CD14-positive monocyte (primary cell): ENCODE data around the gene TRIM37. TPM values are rescaled to one million over a fixed set of nuclear protein-coding genes. Genes with fewer than 3 reads are reported as not detected.

Source experiments
- DNase-seq, 3 donors: peaks; one replicate each; pipeline ENCODE4 v3.0.0-alpha.2; 2011 to 2022
- H2AFZ ChIP-seq: 2 replicates; pipeline ENCODE4 v1.6.0; 2012; ENCODE audit warnings: mild to moderate bottlenecking, low read depth, low read length, inconsistent platforms; ENCODE audit not compliant: insufficient read depth, poor library complexity, severe bottlenecking
- H3K27ac ChIP-seq, 2 donors: 1 replicate in 1 of 2; 2 replicates in 1 of 2; pipeline ENCODE4 v1.5.1; 2012 to 2013; ENCODE audit warnings: low read length in 2 of 2, control low read depth in 1 of 2, inconsistent platforms in 1 of 2, low read depth in 1 of 2, mild to moderate bottlenecking in 1 of 2
- H3K27me3 ChIP-seq, 2 donors: one replicate each; pipeline versions ENCODE4 v1.6.0 to v1.6.1; 2011 to 2013; ENCODE audit warnings: low read length in 2 of 2; ENCODE audit not compliant: control insufficient read depth in 2 of 2, insufficient read depth in 2 of 2
- H3K36me3 ChIP-seq, 2 donors: replicated peaks in 1 of 2; 1 replicate in 1 of 2; 2 replicates in 1 of 2; pipeline versions ENCODE4 v1.5.1 to v1.6.1; 2012 to 2013; ENCODE audit warnings: low read length in 2 of 2, control low read depth in 1 of 2, inconsistent platforms in 1 of 2, mild to moderate bottlenecking in 1 of 2; ENCODE audit not compliant: insufficient read depth in 2 of 2, control insufficient read depth in 1 of 2
- H3K4me1 ChIP-seq, 2 donors: 1 replicate in 1 of 2; 2 replicates in 1 of 2; pipeline versions ENCODE4 v1.5.1 to v1.6.1; 2012 to 2013; ENCODE audit warnings: low read length in 2 of 2, control low read depth in 1 of 2, inconsistent platforms in 1 of 2, mild to moderate bottlenecking in 1 of 2, moderate library complexity in 1 of 2; ENCODE audit not compliant: insufficient read depth in 2 of 2, control insufficient read depth in 1 of 2
- H3K4me2 ChIP-seq: replicated peaks from 2 replicates; pipeline ENCODE3; 2012; ENCODE audit warnings: low read length, moderate library complexity, mild to moderate bottlenecking; ENCODE audit not compliant: poor library complexity, severe bottlenecking; ENCODE audit errors: extremely low read depth
- H3K4me3 ChIP-seq, 3 experiments: fragments of 200-600 bp in 1 of 3; sonication (generic) in 1 of 3; replicated peaks in 1 of 3; 1 replicate in 2 of 3; 2 replicates in 1 of 3; pipeline ENCODE4 v1.5.1; 2011 to 2013; ENCODE audit warnings: low read length in 3 of 3, mild to moderate bottlenecking in 3 of 3, control low read depth in 2 of 3, low read depth in 2 of 3, inconsistent platforms in 1 of 3, moderate library complexity in 1 of 3
- H3K79me2 ChIP-seq: 2 replicates; pipeline ENCODE4 v1.6.0; 2012; ENCODE audit warnings: mild to moderate bottlenecking, control low read depth, inconsistent platforms, low read length, moderate library complexity; ENCODE audit not compliant: insufficient read depth
- H3K9ac ChIP-seq: 2 replicates; pipeline ENCODE4 v1.6.0; 2017; ENCODE audit warnings: low read length, mild to moderate bottlenecking; ENCODE audit not compliant: insufficient read depth, poor library complexity, severe bottlenecking
- H3K9me3 ChIP-seq, 2 donors: replicated peaks in 1 of 2; 1 replicate in 1 of 2; 2 replicates in 1 of 2; pipeline versions ENCODE4 v1.5.1 to v1.6.1; 2012 to 2013; ENCODE audit warnings: low read length in 2 of 2, control low read depth in 1 of 2; ENCODE audit not compliant: control insufficient read depth in 1 of 2, insufficient read depth in 1 of 2
- H4K20me1 ChIP-seq: 2 replicates; pipeline ENCODE4 v1.6.0; 2012; ENCODE audit warnings: mild to moderate bottlenecking, low read length, control low read depth, moderate library complexity; ENCODE audit not compliant: insufficient read depth
- H3K27ac Mint-ChIP-seq, 7 donors: one replicate each; pipeline ENCODE4 v1.8.0; 2020; ENCODE audit warnings: mild to moderate bottlenecking in 7 of 7, mixed read lengths in 7 of 7, moderate library complexity in 6 of 7, inconsistent platforms in 2 of 7
- H3K27me3 Mint-ChIP-seq, 3 donors: one replicate each; pipeline ENCODE4 v1.8.0; 2021 to 2022; ENCODE audit warnings: low read depth in 3 of 3, mild to moderate bottlenecking in 3 of 3, mixed read lengths in 3 of 3, moderate library complexity in 3 of 3, inconsistent platforms in 1 of 3
- H3K36me3 Mint-ChIP-seq, 2 donors: one replicate each; pipeline ENCODE4 v1.8.0; 2020; ENCODE audit warnings: mixed read lengths in 2 of 2, inconsistent platforms in 1 of 2, mild to moderate bottlenecking in 1 of 2
- H3K4me1 Mint-ChIP-seq: one replicate; pipeline ENCODE4 v1.8.0; 2020; ENCODE audit warnings: mild to moderate bottlenecking, mixed read lengths
- H3K4me3 Mint-ChIP-seq, 2 donors: one replicate each; pipeline ENCODE4 v1.8.0; 2020; ENCODE audit warnings: mild to moderate bottlenecking in 2 of 2, mixed read lengths in 2 of 2, moderate library complexity in 1 of 2
- H3K9me3 Mint-ChIP-seq, 7 donors: one replicate each; pipeline ENCODE4 v1.8.0; 2020 to 2022; ENCODE audit warnings: mixed read lengths in 7 of 7, mild to moderate bottlenecking in 6 of 7, moderate library complexity in 6 of 7, inconsistent platforms in 2 of 7
- CTCF ChIP-seq: fragments of 200-600 bp; IDR thresholded peaks from one replicate; pipeline ENCODE4 v1.8.0; 2022; ENCODE audit warnings: antibody characterized with exemption, mild to moderate bottlenecking
- WGBS: methylation state at CpG from one replicate; pipeline ENCODE4 v1.1.5; 2013; ENCODE audit warnings: missing lambda C conversion rate; ENCODE audit not compliant: insufficient coverage; 5-methylcytosine and 5-hydroxymethylcytosine counted together
- intact Hi-C, 2 donors: fragments of 100-400 bp; cut with micrococcal nuclease; formaldehyde crosslinking; loops; one replicate each; pipeline versions ENCODE4 v1.15.0 to v1.15.1; 2023
- polyA plus RNA-seq, 3 donors: library from polyadenylated mRNA; depleted of rRNA in 1 of 3; unstranded in 2 of 3; stranded (reverse) in 1 of 3; fragments of 300-500 nt in 2 of 3; fragments of >200 nt in 1 of 3; fragmentation: Illumina TruSeq in 2 of 3; gene quantifications; 1 replicate in 2 of 3; 2 replicates in 1 of 3; pipeline ENCODE4 v1.2.3, GENCODE V29; 2012 to 2021

TRIM37 gene
- polyA plus RNA-seq, 3 donors, result 2.7 to 6.1 (median 5.3) TPM

- Mint-ChIP-seq H3K9me3 (peaks cover 0 to 2% (median 0%) of the 10 kb centered on the region in 7 donors), H3K36me3 (peaks cover 37 to 46% of the 10 kb centered on the region in 2 donors), H3K4me1 (no peaks in the 10 kb centered on the region), H3K27me3 (no peaks in the 10 kb centered on the region), H3K27ac (no peak overlapping the region), H3K4me3 (no peak overlapping the region)
- H3K9ac ChIP-seq, result no peak overlapping the region
- H3K4me1 ChIP-seq, result no peaks in the 10 kb centered on the region
- no peak for TF ChIP-seq CTCF
- intact Hi-C loops, result no loop called here
- H2AFZ ChIP-seq, result no peak overlapping the region
- H3K27me3 ChIP-seq, result no peaks in the 10 kb centered on the region
- H3K79me2 ChIP-seq, result no peaks in the 10 kb centered on the region
- no peaks in the 10 kb centered on the region for H3K9me3 ChIP-seq
- no peaks in the 10 kb centered on the region for H4K20me1 ChIP-seq
- no CpG with 5 or more reads among the region's 2 CpGs for WGBS
- H3K36me3 ChIP-seq, result peaks cover 35 to 60% of the 10 kb centered on the region in 2 donors
- no peak overlapping the region for H3K4me3 ChIP-seq
- no peak overlapping the region for H3K27ac ChIP-seq
- no peak overlapping the region for H3K4me2 ChIP-seq
- no peak for DNase-seq
Observed at GRCh38 chr17:59062509-59062908, 44.2 kb downstream of the TRIM37 start.

- no peaks in the 10 kb centered on the region for H3K79me2 ChIP-seq
- DNase-seq, result no peak
- peaks cover 49 to 53% of the 10 kb centered on the region in 2 donors for H3K36me3 Mint-ChIP-seq
- peaks cover 30 to 80% of the 10 kb centered on the region in 2 donors for H3K36me3 ChIP-seq
- H3K9me3 Mint-ChIP-seq, result no peaks in the 10 kb centered on the region
- no CpG with 5 or more reads among the region's 5 CpGs for WGBS
- no peak for TF ChIP-seq CTCF
- H3K4me3 Mint-ChIP-seq, result no peak overlapping the region
- intact Hi-C loops, result no loop called here
- H3K27ac Mint-ChIP-seq, result peak overlapping the region in 2 of 7 donors; percentile 11 to 21
- H2AFZ ChIP-seq, result no peak overlapping the region
- no peaks in the 10 kb centered on the region for H3K9me3 ChIP-seq
- no peak overlapping the region for H3K9ac ChIP-seq
- no peaks in the 10 kb centered on the region for H3K27me3 Mint-ChIP-seq
- H4K20me1 ChIP-seq, result no peaks in the 10 kb centered on the region
- H3K4me2 ChIP-seq, result no peak overlapping the region
- no peak overlapping the region for H3K4me3 ChIP-seq
- no peaks in the 10 kb centered on the region for H3K4me1 Mint-ChIP-seq
- no peak overlapping the region for H3K27ac ChIP-seq
- H3K27me3 ChIP-seq, result no peaks in the 10 kb centered on the region
- H3K4me1 ChIP-seq, result no peaks in the 10 kb centered on the region
Observed at GRCh38 chr17:59056857-59057256, 49.8 kb downstream of the TRIM37 start.
